Transverse colon (tissue), 4 donors: ENCODE data around the gene ZNF341. TPM values are rescaled to one million over a fixed set of nuclear protein-coding genes. Genes with fewer than 3 reads are reported as not detected.

Experiments used
- DNase-seq: peaks from one replicate; pipeline ENCODE4 v3.0.0-alpha.2; 2019
- H3K27ac ChIP-seq, 4 donors: fragments of 200-600 bp; sonication (generic); 2 replicates each; pipeline ENCODE4 v1.5.1; 2016 to 2018; ENCODE audit warnings: inconsistent platforms in 4 of 4
- H3K27me3 ChIP-seq: fragments of 200-600 bp; sonication (generic); 2 replicates; pipeline ENCODE4 v1.5.1; 2017; ENCODE audit warnings: inconsistent platforms
- H3K36me3 ChIP-seq, 4 donors: fragments of 200-600 bp; sonication (generic); 2 replicates each; pipeline ENCODE4 v1.5.1; 2017 to 2019; ENCODE audit warnings: inconsistent platforms in 4 of 4
- H3K4me1 ChIP-seq, 4 donors: fragments of 200-600 bp; sonication (generic); 2 replicates each; pipeline ENCODE4 v1.5.1; 2017 to 2020; ENCODE audit warnings: inconsistent platforms in 4 of 4
- H3K4me3 ChIP-seq, 4 donors: fragments of 200-600 bp; sonication (generic); 1 replicate in 1 of 4; 2 replicates in 3 of 4; pipeline versions ENCODE4 v1.5.1 to v1.6.1; 2017 to 2019; ENCODE audit warnings: inconsistent platforms in 4 of 4
- H3K9me3 ChIP-seq, 2 donors: fragments of 200-600 bp; sonication (generic); 2 replicates each; pipeline ENCODE4 v1.5.1; 2017 to 2019; ENCODE audit warnings: inconsistent platforms in 2 of 2
- CTCF ChIP-seq, 5 experiments: fragments of 200-600 bp in 3 of 5; fragments of 450-650 bp in 2 of 5; sonication (generic) in 3 of 5; IDR thresholded peaks; 1 replicate in 2 of 5; 2 replicates in 3 of 5; pipeline ENCODE4 v1.5.1; 2016 to 2017; ENCODE audit warnings: antibody characterized with exemption in 5 of 5, inconsistent platforms in 3 of 5, mild to moderate bottlenecking in 2 of 5, moderate library complexity in 1 of 5
- EP300 ChIP-seq: sonication (generic); formaldehyde crosslinking; IDR thresholded peaks from one replicate; pipeline ENCODE4 v1.6.1; 2017; ENCODE audit warnings: antibody characterized with exemption, low read depth
- POLR2A ChIP-seq: fragments of 450-650 bp; IDR thresholded peaks from one replicate; pipeline ENCODE4 v1.6.1; 2016; ENCODE audit warnings: antibody characterized with exemption, mild to moderate bottlenecking, moderate library complexity
- POLR2AphosphoS5 ChIP-seq, 3 donors: sonication (generic); formaldehyde crosslinking; IDR thresholded peaks; one replicate each; pipeline ENCODE4 v1.6.1; 2016; ENCODE audit warnings: antibody characterized with exemption in 3 of 3
- WGBS, 2 donors: methylation state at CpG; one replicate each; pipeline ENCODE4 v1.1.5; 2018; ENCODE audit warnings: low coverage in 1 of 2; 5-methylcytosine and 5-hydroxymethylcytosine counted together
- in situ Hi-C, 4 donors: fragments of 200-750 bp; cut with MboI; loops; one replicate each; pipeline versions ENCODE4 v1.15.0 to v1.15.1; 2017; ENCODE audit warnings: low sequenced_read_pairs in 3 of 4, low pct_ligation_motif_present in 1 of 4, low pct_unique_long_range_greater_than_20kb in 1 of 4
- intact Hi-C: fragments of 100-400 bp; cut with DNase I; formaldehyde crosslinking; loops from one replicate; pipeline ENCODE4 v1.15.1; 2023; ENCODE audit warnings: low total_unique reads
- total RNA-seq, 4 donors: library from RNA; depleted of rRNA; stranded (reverse); fragments of >200 nt; gene quantifications; one replicate each; pipeline ENCODE4 v1.1.0, GENCODE V29; 2016

Gene ZNF341
- total RNA-seq, 4 donors from 2014 or later, result 3.8 to 7.2 (median 7.1) TPM

GRCh38 chr20:33822423-33822822, 90.6 kb downstream of the ZNF341 start:
- H3K9me3 ChIP-seq, result no peaks in the 10 kb centered on the region
- TF ChIP-seq EP300, result no peak
- no peak for TF ChIP-seq POLR2A
- no peak for TF ChIP-seq CTCF (IDR thresholded peaks at IDR 0.05)
- TF ChIP-seq POLR2AphosphoS5 (IDR thresholded peaks at IDR 0.05), result no peak
- H3K36me3 ChIP-seq, result no peaks in the 10 kb centered on the region
- DNase-seq, result no peak
- peaks cover 51 to 85% (median 62%) of the 10 kb centered on the region in 4 donors for H3K4me1 ChIP-seq
- intact Hi-C loops, result no loop called here
- H3K27me3 ChIP-seq, result no peaks in the 10 kb centered on the region
- in situ Hi-C loops, result no loop called here
- 95% methylated on average over 5 of the region's 5 CpGs; no CpG with 5 or more reads in 1 of the 2 donors for WGBS, 2 donors
- H3K27ac ChIP-seq, result no peak overlapping the region
- H3K4me3 ChIP-seq, result no peak overlapping the region

- no peak overlapping the region for H3K4me3 ChIP-seq
- no peaks in the 10 kb centered on the region for H3K9me3 ChIP-seq
- in situ Hi-C loops (no loop called here), intact Hi-C loops (no loop called here)
- TF ChIP-seq POLR2AphosphoS5 (IDR thresholded peaks at IDR 0.05), result no peak
- TF ChIP-seq EP300, result no peak
- TF ChIP-seq CTCF (IDR thresholded peaks at IDR 0.05), result no peak
- no peak for TF ChIP-seq POLR2A
- no peaks in the 10 kb centered on the region for H3K27me3 ChIP-seq
- H3K36me3 ChIP-seq, result no peaks in the 10 kb centered on the region
- H3K27ac ChIP-seq, result no peak overlapping the region
- WGBS, 2 donors, result 85 to 88% methylated on average over 3 to 5 of the region's 5 CpGs
- H3K4me1 ChIP-seq, result peaks cover 53 to 85% (median 62%) of the 10 kb centered on the region in 4 donors
- DNase-seq, result no peak
Measured at GRCh38 chr20:33822991-33823390, 91.2 kb downstream of the ZNF341 start.

- Histone ChIP-seq H3K36me3 (no peaks in the 10 kb centered on the region), H3K4me3 (no peak overlapping the region), H3K27ac (peak overlapping the region; percentile 74 to 81 (median 79)), H3K4me1 (peaks cover 71 to 85% (median 73%) of the 10 kb centered on the region in 4 donors), H3K27me3 (no peaks in the 10 kb centered on the region), H3K9me3 (no peaks in the 10 kb centered on the region)
- DNase-seq, result no peak
- intact Hi-C loops (no loop called here), in situ Hi-C loops (no loop called here)
- no peak for TF ChIP-seq CTCF (IDR thresholded peaks at IDR 0.05)
- no peak for TF ChIP-seq EP300
- TF ChIP-seq POLR2A, result no peak
- no peak for TF ChIP-seq POLR2AphosphoS5 (IDR thresholded peaks at IDR 0.05)
- WGBS, 2 donors, result 86% methylated on average over 1 of the region's 1 CpG
Measured at GRCh38 chr20:33824852-33825251, 93.1 kb downstream of the ZNF341 start.

- TF ChIP-seq CTCF (IDR thresholded peaks at IDR 0.05), result no peak
- TF ChIP-seq POLR2AphosphoS5 (IDR thresholded peaks at IDR 0.05), result peak in 2 of 3 donors; percentile 8 to 61
- TF ChIP-seq EP300, result no peak
- TF ChIP-seq POLR2A, result no peak
- Histone ChIP-seq H3K27me3 (no peaks in the 10 kb centered on the region), H3K36me3 (no peaks in the 10 kb centered on the region), H3K27ac (peak overlapping the region; percentile 74 to 81 (median 79)), H3K4me1 (peaks cover 71 to 85% (median 75%) of the 10 kb centered on the region in 4 donors), H3K9me3 (no peaks in the 10 kb centered on the region), H3K4me3 (no peak overlapping the region)
- 61 to 62% methylated on average over 3 of the region's 3 CpGs for WGBS, 2 donors
- no peak for DNase-seq
- intact Hi-C loops (no loop called here), in situ Hi-C loops (no loop called here)
Measured at GRCh38 chr20:33825340-33826269, 93.8 kb downstream of the ZNF341 start.
